ENCODE measurements around the gene TPRKB.
"Not testable (repeated sequence)": the region's sequence is repeated elsewhere in the genome, so short reads cannot be mapped to it uniquely, and the experiment has no call there.

The TPRKB gene

DNA sequence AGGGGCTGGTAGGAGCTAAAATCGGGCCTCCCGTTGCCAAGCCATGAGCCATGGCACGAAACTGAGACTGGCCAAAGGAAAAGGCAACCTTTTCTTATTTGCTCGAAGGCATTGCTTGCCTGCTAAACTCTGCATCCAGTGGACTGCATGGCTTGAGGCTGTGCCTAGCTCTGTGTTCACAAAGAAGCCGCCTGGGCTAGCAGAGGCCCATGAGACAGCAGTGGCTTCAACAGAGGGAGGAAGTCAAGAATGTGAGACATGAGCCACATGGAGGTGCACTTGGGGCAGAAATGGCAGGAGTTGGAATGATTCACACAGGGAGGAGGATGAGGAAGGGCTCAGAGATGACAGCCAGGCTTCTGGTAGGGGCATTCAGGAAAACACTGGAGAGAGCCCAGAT is 33.5 kb downstream of the TPRKB start:
- TF ChIP-seq, protein P1, sequence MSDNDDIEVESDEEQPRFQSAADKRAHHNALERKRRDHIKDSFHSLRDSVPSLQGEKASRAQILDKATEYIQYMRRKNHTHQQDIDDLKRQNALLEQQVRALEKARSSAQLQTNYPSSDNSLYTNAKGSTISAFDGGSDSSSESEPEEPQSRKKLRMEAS (IDR thresholded peaks at IDR 0.05; ENCODE audit: low read depth, low read length): no peak
- TF ChIP-seq MYC (IDR thresholded peaks at IDR 0.05; ENCODE audit: low read depth, low read length) (no peak), POLR2A (IDR thresholded peaks at IDR 0.05; ENCODE audit: extremely low read depth, insufficient read length) (no peak)
- TF ChIP-seq, protein P2, sequence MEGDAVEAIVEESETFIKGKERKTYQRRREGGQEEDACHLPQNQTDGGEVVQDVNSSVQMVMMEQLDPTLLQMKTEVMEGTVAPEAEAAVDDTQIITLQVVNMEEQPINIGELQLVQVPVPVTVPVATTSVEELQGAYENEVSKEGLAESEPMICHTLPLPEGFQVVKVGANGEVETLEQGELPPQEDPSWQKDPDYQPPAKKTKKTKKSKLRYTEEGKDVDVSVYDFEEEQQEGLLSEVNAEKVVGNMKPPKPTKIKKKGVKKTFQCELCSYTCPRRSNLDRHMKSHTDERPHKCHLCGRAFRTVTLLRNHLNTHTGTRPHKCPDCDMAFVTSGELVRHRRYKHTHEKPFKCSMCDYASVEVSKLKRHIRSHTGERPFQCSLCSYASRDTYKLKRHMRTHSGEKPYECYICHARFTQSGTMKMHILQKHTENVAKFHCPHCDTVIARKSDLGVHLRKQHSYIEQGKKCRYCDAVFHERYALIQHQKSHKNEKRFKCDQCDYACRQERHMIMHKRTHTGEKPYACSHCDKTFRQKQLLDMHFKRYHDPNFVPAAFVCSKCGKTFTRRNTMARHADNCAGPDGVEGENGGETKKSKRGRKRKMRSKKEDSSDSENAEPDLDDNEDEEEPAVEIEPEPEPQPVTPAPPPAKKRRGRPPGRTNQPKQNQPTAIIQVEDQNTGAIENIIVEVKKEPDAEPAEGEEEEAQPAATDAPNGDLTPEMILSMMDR (IDR thresholded peaks at IDR 0.05; ENCODE audit: low read depth, low read length): no peak
- no peak for DNase-seq (ENCODE audit: low read depth)
- no peak overlapping the region for H3K4me3 ChIP-seq (ENCODE audit: low read depth, low read length)

DNA sequence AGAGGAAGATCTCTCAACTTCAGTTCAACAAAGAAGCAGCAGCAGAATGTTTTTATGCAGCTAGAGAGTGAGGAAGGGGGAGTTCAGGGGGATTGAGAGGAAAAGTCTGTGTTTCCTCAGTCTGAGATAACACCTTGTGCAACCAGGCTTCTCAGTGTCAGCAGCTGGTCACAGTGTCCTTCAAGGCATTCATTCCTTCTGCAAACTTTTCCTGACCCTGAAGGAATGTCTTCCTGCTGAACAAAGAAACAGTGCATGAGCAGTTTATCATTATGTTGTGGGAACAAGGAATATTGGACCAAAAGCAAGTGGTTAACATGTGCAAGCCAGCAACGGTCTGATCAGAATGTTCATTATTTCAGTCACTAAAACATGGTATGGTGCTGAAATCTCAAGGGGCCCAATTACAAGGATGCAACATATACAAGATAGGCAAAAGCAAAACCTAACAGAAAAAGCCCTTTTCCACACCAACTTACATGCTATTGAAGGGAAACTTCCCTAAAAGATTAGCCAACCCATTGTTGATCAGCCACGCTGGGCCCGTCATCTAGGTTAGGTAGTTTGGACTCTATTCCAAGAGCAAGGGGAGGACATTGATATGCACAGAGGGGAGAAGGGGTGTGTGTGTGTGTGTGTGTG is 34.2 kb downstream of the TPRKB start:
- DNase-seq (ENCODE audit: low read depth); H3K4me3 ChIP-seq (ENCODE audit: low read depth, low read length): not testable (repeated sequence)

DNA sequence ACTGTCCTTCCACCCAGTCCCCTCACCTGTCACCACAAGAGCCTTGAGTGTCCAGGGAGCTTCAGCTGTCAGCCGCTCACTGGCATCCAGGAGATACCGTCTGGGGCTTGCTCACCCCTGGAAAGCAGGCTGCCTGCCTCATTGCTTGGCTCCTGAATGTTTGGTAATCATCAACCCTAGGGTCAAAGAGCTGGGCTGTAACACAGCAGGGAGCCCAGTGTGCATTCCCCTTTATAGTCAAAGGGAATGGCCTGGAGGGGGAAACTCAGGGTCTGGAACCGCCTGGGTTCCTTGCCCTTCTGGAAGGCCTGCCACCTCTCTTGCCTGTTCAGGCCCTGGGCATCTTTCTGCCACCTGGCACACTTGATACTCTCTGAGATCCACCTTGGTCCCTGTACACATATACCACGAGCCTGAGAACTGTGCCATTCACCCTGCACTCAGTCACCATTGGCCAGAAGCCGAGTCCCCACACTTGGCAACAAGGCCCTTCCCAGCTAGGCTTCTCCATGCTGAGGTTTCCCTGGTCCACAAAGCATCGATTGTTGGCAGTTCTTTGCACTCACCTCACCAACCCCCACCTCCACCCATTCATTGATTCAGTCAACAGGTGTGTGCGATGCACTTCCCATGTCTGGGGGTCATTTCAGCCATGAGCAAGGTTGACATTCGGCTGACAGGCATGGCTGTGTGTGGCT is 35.0 kb downstream of the TPRKB start:
- no peak for DNase-seq (ENCODE audit: low read depth)
- TF ChIP-seq, protein P2 (IDR thresholded peaks at IDR 0.05; ENCODE audit: low read depth, low read length): no peak
- TF ChIP-seq, protein P1 (IDR thresholded peaks at IDR 0.05; ENCODE audit: low read depth, low read length): no peak
- no peak for TF ChIP-seq MYC (IDR thresholded peaks at IDR 0.05; ENCODE audit: low read depth, low read length)
- TF ChIP-seq POLR2A (IDR thresholded peaks at IDR 0.05; ENCODE audit: extremely low read depth, insufficient read length): no peak

DNA sequence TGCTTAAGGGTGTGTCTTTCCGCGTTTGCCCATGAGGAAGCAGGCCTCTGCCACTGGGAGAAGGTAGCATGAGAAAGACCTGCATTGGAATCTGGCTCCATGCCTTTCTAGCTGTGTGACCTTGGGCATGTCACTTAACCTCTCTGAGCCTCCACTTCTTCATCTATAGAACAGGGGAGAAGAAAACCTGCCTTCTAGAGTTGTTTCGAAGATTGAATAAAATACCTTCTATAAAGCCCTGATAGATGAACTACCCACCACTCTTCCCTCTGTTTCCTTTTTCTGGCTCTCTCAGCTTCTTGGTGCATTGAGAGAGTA is 35.7 kb downstream of the TPRKB start:
- not testable (repeated sequence) for DNase-seq (ENCODE audit: low read depth); H3K4me3 ChIP-seq (ENCODE audit: low read depth, low read length)

More for the DNA sequence above, 35.0 kb downstream of the TPRKB start:
- no peak overlapping the region for H3K4me3 ChIP-seq (ENCODE audit: low read depth, low read length)

DNA sequence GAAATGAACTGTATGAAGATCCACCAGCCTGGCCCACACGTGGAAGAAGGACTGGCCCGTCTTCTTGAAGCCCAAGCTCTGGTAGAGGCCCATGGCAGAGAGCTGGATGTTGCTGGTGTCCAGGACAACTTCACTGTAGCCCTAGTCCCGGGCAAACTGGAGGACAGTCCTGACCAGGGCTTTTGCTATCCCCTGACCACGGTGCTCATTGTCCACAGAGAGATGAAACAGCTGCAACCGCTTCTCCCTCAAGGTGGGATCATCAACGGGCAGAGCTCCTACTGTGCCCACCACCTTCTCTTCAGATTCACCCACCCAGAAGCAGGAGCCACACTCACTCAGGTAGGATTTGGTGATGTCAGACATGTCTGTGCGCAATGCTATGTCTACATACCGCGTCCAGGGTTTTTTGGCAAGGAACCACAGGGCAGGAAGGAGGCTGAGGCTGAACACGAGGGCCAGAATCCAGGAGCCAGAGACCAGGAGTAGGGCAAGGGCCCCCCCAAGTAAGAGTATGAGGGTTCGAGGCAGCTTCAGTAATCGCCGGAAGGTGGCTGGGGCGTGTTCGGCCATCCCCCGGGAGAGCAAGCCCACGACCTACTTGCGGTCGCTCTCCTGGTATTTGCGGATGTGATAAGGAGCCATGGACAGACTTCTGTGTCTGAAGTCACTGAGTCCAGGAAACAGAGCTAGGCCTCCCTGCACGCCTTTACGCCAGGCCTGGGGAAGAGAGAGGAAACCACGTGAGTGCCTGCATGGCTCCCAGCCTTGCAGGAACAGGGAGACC is 36.3 kb downstream of the TPRKB start:
- TF ChIP-seq MYC (IDR thresholded peaks at IDR 0.05; ENCODE audit: low read depth, low read length) (no peak), POLR2A (IDR thresholded peaks at IDR 0.05; ENCODE audit: extremely low read depth, insufficient read length) (no peak)
- TF ChIP-seq, protein P2 (IDR thresholded peaks at IDR 0.05; ENCODE audit: low read depth, low read length): no peak
- TF ChIP-seq, protein P1 (IDR thresholded peaks at IDR 0.05; ENCODE audit: low read depth, low read length): no peak
- H3K4me3 ChIP-seq (ENCODE audit: low read depth, low read length): no peak overlapping the region
- DNase-seq (ENCODE audit: low read depth): no peak

DNA sequence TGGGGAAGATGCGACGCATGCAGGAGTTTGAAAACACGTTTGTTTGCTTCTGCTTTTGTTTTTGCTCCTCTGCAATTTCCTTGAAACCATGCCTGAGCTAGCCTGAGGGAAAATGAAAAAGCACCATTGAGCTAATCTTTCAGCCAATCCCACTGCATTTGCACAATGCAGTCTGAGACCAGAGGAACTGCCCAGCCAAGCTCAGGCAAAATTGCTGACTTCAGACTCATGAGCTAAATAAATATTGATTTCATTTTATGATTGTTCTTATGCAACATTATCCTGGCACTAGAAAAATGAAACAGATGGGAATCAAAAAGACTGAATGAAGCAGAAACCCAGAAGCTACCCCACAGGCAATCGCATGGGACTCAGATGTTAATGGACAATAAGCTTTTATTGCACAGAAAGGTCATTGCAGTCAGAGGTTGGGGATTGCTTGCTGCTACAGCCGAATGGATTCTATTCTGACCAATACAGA is 37.0 kb downstream of the TPRKB start:
- no peak overlapping the region for H3K4me3 ChIP-seq (ENCODE audit: low read depth, low read length)
- TF ChIP-seq, protein P2 (IDR thresholded peaks at IDR 0.05; ENCODE audit: low read depth, low read length): no peak
- TF ChIP-seq, protein P1 (IDR thresholded peaks at IDR 0.05; ENCODE audit: low read depth, low read length): no peak
- no peak for TF ChIP-seq MYC (IDR thresholded peaks at IDR 0.05; ENCODE audit: low read depth, low read length)
- no peak for TF ChIP-seq POLR2A (IDR thresholded peaks at IDR 0.05; ENCODE audit: extremely low read depth, insufficient read length)
- DNase-seq (ENCODE audit: low read depth): no peak
